NCI-H1694 (cell line): ENCODE measurements around the gene EPSTI1.
"Not testable (repeated sequence)": the region's sequence is repeated elsewhere in the genome, so short reads cannot be mapped to it uniquely, and the experiment has no call there.

Experiments
- DNase-seq: peaks from one replicate; lab custom pipeline; 2025; lab: John Stamatoyannopoulos, UW

Gene EPSTI1

DNA sequence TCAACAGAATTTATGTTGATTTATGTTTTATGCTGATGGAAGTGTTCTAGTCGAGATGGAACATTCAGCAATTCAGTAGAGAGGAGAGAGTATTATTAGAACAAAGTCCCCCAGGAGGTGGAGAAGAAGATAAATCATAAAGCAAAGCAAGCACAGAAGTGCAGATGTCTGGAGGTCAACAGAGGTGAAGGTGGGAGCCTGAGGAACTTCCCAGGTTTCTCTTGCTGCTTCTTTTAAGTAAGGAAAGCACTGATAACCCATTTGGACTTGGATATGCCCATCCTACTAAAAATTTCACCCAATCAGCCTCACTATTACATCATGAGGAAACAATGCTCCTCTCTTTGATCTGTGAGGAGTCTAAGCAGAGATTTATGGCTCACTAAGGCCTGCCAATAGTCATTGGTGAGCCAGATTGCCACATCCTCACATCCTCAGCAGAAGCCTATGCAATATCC, 98.8 kb downstream of the EPSTI1 start:
- DNase-seq, result no peak

DNA sequence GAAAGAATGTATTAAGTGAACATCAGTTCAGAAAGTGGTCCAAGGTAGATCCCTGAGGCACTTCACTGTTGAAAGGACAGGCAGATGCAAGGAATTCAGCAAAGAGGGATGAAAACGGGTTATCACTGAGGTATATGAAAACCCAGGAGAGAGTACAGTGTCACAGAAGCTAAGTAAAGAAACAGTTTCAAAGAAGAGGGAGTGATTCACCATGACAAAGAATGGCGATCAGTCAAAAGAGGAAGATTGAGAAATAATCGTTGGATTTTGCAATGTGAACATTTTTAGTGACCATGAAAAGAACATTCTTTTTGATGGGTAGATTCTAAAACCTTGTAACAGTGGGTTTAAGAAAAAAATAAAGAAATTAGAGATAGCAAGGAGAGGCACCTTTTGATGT, 99.3 kb downstream of the EPSTI1 start:
- no peak for DNase-seq

DNA sequence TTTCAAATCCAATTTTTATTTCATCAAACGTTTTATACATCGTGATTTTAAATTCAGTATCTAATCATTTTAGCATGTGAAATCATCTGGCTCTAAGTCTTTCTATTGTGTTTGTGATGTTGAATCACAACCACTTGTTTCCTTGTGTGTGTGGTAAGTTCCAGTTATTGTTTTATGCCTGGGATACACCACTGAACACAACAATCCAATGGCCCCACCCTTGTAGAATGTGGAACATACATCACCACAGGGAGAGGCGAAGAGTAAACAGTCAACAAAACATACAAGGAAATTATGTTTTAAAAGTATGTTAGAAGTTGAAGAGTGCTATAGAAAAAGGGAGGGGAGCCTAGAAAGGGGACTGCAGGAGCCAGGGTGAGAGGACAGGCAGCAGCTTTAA, 100.5 kb downstream of the EPSTI1 start:
- DNase-seq, result no peak

DNA sequence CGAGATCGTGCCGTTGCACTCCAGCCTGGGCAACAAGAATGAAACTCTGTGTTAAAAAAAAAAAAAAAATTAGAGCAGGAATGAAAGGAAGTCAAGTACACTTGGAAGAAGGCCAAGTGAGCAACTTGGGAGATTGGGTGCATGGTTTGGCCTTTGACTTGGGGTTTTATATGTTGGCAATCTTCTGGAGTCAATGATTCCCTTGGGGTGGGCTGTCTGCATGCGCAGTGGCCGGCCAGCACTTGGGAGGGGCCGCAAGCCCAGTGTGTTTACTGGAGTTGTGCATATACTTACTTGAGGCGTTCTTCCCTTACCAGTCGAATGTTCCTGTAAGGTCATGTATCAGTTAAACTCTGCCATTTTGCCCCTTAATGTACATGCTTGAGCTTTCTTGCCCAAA, 106.7 kb downstream of the EPSTI1 start:
- DNase-seq, result no peak

DNA sequence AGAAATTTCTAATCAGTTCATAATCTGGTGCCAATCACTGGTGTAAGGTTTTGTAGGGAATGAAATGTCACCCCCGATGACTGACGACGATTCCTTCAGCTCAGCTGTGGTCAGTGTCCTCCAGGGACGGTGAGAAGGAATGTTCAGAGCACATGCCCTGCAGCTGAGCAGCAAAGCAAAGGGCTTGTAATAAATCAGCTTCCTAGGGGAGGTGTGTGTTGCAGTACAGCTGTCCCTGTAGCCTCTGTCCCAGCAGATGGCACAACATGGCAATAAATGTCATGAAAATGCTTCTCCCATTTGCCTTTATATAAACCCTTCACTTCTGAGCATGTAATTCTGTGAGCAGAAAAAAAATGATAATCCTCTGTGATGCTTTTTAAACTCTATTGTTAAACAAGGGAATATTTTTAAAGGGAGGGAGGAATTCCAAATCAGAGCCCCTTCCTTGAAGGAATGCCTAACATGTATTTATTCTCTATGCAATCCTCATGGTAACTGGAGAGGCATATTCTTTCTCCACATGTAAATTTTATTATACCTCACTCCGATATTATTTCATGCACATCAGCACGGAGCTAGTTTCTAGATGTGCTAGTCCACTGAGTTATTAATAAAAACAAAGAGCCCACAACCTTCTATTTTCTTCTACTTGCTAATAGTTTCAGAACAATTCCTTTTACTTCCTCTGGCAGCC, 108.1 kb downstream of the EPSTI1 start:
- peak; percentile 76 for DNase-seq

DNA sequence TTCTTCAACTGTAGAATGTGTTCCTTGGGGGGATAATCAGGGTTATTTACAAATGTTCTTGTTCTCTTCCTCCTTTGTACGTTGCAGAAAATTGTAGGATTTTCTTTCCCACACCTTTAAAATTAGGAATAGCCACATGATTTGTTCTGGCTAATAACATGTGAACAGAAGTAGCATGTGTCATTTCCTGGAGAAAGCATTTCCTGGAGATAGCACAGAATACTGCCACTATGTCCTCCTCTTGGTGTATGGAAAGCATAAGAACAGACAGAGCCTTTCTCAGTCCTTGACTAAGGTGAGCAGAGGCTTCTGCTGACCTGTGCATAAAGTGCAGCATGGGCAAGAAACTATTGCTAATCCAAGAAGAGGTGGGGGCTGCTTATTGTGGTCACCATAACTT, 108.9 kb downstream of the EPSTI1 start:
- DNase-seq, result no peak

DNA sequence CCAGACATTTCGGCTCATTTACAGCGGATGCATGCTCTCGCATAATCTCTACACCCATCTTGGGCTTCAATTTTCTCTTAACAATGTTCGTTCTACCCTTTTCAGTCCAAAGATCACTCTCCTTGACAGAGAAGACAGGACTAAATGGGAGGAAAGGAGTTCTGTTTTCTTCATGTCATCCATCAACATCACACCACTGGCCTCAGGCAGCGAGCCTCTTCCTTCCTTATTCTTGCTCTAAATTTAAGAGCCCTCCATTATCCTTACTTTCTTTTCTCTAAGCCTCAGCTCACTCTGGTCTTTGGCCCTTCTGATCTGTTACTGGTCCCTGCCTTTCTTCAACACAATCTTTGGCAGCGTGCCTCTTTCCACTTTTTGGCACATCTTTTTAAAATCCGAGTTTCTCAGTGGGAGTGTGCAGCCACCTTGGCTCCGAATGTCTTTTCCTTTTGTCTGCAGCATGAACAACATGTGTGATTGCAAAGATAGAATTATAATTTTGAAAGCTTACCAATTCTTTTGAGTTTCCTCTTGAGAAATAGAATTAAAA, 111.9 kb downstream of the EPSTI1 start:
- no peak for DNase-seq

DNA sequence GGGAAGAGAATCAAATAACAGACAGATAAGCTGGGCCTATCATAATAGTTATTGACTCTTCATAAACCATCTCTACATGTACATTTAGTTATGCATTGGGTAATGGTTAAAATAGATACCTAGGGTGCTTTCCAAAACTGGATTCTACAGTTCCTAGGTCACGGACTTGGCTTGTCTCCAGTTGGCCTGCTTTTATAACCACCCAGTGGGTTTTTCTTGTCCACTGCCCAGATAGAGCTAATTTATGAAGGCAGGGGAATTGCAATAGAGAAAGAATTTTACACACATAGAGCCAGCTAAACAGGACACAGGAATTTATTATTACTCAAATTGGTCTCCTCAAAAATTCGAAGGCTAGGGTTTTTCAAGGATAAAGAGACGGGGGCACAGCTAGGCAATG, 113.3 kb downstream of the EPSTI1 start:
- no peak for DNase-seq

DNA sequence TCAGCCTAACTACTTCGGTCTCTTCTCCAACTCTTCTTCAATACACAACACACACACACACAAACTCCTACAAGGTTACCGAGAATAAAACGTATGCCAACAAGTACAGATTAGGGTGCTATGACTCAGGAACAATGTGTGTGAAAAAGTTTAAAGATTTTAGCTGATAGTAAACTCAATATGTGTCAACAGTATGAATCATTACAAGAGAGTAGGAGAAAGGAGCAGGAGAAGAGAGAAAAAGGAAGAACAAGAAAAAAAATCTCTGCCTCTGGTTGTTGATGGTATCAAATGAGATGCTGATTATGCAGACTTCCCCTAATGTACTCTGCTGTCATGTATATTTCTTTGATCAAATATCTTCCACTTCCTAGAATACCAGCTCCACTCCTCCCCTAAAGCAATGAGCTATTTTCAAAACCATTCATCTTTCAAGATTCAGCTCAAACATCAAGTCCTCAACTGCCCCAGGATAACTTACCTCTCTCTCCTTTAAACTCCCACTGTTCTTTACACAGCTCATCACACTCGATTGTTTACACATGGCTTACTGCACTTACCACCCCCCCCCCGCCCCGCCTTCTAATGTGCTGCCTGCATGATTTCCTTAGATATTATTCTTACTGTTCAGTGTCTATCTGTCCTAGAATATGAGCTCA, 115.0 kb downstream of the EPSTI1 start:
- DNase-seq, result no peak

DNA sequence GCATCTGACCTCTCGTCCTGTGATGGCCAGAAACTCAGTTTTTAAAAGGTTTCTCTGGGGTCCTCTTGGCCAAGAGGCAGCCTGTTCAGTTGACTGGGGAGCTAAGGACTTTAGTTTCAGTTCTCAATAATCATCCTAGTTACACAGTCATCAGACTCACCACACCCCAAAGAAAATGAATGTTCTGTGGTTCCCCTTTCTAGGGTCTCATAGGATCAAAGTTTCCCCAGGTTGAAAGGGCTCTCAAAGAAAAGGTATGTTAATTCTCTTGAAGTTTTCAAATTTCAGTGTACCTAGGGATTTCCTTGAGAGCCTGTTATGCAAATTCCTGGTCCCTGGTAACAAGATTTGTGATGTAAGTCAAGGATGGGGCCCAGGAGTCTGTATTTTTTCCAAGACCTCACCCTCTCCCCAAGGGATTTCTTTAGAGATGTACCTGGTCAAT, 115.7 kb downstream of the EPSTI1 start:
- DNase-seq, result no peak

DNA sequence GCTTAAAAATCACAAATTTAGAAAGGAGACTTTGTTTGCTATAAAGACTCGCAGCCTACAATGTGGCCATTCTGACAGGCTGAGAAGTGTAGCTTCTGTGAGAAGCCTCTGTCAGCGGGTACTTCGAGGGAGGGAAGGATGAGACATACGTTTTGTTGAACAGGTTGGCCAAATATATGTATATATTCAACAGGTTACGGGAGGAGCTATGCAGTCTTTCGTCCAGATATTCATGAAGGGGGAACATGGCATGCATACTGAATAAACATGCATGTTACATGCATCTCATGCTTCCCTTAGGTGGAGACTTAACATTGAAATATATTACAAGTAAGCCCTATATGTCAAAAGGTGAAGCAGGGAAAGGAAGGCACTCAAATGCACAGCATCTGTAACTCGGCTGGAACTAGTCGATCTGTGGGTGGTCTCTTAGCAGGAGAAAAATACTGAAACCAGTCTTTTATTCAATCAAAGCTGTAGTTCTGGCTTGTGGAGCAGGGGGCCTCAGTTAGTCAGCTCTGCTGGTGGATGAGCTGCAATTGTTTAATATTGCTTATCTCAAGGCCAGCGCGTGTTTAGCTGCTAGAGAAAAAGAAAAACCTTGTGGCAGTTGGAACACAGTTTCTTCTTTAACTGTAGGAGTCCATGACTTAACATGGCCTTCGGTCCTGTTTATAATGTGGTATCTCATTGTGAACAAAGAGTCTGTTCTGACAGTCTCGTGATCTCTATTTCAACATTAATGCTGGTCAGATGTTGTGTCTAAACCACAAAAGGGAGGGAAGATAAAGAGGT, 116.4 kb downstream of the EPSTI1 start:
- peak; percentile 4 for DNase-seq

DNA sequence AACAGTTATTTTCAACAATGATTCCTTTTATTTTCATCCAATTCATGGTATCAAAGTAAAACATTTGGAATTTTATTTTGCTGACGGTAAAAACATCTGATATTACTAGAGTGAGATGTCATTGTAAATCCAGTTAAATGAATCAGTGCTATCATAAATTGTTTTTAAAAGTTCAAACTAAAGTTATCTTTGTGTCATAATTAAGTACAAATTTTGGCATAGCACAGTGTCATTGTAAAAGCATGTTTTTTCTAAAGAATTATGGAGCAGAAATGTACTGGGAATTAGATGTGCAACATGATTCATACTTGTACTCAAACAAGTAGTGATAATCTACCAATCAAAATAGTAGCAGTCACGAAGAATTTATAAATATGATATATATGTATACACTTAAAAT, 117.8 kb downstream of the EPSTI1 start:
- no peak for DNase-seq

DNA sequence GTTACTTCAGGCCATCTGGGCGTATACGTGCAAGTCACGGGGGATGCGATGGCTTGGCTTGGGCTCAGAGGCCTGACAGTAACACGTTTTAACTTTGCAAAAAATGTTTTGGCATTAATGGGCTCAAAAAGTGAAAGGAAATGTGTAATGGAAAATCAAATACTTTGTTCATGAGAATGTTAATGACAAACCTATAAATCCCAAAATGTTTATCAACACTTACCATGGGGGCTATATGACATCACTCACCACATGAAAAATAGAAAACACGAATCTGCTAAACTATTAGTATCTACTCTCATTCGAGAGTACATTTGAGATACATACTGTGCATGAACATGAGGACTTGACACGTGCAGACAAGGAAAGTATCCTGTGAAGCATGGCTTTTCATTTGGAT, 119.0 kb downstream of the EPSTI1 start:
- no peak for DNase-seq

DNA sequence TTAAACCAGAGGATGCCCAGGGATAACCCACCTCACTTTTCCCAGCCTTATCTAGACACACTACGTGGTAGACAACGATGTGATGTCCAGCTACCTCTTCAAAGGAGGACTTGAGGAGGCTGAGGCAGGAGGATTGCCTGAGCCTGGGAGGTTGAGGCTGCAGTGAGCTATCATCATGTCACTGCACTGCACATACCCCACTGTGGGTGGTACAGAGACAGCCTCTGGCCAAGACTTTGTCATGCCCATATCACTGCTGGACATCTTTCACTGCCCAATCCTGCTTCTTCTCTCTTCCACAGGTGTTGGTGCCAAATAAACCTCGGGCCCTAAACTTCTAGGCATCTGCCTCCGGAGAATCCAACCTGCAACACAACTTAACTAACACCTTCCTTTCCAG, 124.8 kb downstream of the EPSTI1 start:
- no peak for DNase-seq

DNA sequence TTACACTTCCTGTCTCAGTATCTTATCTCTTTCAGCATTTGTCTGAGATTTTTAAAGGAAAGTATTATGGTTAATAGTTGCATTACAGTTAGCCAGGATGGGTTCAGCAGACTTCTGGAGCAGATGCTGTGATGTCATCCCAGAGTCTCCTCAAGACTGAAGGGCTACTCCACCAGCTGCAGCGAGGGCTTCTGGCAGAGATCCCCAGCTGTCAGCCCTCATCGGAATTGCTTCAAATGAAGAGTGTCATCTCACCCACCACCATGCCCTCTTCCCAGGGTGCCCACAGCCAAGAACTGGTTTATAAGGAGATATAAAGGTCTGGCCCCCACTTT, 126.3 kb downstream of the EPSTI1 start:
- no peak for DNase-seq

DNA sequence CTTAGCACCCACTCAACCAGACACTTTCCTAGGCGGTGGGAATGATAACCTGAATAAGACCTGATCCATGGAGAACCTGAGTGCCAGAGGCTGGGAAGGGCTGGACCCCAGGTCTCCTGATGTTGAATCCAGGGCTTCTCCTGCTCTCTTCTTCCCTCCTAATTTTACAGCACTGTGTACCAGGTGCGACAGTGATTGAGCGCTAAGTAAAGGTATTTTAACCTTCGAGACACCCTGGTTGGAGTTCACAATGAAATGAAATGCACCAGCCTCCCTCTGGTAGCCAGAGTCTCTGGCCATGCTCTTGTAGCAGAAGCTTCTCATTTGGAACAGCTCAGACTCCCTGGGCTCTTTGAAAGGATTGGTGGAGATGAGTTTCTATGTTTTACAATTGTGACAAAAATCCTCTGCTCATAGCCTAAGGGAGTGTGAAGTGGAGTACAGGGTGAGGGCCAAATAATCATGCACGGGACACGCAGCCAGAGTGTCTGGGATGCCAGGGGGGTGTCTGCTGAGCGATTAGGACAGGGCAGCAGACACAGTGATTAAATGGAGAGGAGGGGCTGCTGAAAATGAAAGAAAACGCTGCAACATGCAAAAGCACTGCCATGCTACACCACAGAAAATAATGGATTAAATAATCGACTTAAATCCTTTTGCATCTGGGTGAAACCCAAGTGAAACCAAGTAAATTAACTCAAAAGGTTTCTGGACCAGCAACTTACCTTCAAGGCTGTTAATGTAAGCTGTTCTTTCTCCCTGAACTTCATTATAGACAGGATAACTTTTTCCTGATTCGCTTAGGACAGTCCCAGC, 126.9 kb downstream of the EPSTI1 start:
- DNase-seq, result no peak

DNA sequence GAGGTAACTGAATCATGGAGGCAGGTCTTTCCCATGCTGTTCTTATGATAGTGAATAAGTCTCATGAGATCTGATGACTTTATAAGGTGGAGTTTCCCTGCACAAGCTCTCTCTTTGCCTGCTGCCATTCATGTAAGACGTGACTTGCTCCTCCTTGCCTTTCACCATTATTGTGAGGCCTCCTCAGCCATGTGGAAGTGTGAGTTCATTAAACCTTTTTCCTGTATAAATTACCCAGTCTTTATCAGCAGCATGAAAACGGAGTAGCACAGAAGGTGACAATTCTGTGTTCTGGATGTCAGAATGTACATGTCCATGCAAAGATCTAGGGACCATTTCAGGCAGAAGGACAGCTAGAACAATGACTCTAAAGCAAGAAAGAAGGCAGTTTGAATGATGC, 129.7 kb downstream of the EPSTI1 start:
- DNase-seq, result not testable (repeated sequence)

DNA sequence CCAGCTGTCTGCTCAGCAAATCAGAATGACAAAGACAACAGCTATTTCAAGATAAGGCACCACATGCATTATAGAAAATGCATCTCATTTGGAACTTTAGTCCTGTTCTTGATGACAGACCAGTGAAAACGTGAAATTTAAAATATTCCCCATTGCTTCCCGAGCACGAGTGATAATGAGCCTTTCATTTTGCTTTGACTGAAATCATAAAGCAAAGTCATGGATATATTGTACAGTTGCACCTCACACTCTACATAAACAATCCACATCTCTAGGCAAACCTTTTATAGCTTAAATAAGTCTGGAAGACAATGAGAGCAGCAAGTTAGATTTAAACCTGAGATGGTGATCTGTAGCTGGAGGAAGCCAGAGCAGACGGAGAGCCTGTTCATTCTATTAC, 131.6 kb downstream of the EPSTI1 start:
- DNase-seq, result no peak

DNA sequence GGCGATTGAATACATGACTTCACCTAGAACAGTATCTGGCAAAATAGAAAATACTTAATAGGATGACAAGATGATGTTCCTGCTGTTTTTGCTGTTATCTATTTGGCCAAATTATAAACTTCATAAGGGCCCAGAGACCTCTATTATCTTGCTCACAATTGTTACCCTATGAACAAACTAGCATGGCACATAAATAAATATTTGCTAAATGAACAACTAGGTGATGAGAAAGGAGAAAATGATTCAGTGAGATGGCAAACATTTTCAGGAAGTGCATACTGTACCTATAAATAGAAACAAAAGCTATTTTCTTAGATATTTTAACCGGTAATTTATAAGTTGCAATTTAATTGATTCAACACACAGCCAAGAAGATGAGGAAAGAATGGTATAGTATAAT, 132.3 kb downstream of the EPSTI1 start:
- DNase-seq, result no peak

DNA sequence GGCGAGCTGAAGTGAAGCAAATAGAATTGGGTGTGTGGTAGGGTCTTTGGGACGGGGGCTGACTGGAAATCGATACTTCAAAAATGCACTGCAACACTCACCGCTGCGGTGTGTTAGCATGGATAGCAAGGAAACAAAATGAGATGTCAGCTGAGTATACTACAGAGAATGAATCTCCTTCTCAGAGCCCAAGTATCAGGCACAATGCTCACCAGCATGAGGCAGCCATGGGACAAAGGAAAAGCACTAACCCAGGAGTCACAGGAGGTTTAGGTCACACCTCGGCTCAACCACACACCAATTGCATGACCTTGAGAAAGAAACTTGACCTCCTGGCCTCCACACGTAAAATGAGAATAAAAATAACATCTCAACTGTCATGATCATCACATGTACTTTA, 136.6 kb downstream of the EPSTI1 start:
- DNase-seq, result no peak

DNA sequence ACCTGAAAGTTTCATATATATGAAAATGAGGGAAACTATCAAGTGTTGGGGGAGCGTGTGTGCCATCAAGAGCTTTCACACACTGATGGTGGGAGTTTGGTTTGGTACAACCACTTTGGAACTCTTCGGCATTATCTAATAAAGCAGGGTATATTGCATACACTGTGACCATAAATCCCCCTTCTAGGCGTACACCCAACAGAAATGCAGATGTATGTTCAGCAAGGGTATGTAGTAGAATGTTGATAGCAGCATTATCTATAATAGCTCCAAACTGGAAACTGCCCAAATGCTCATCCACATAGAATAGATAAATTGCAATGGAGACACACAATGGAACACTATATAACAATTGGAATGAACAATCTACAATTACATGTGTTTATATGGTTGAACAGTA, 139.9 kb downstream of the EPSTI1 start:
- DNase-seq, result no peak

DNA sequence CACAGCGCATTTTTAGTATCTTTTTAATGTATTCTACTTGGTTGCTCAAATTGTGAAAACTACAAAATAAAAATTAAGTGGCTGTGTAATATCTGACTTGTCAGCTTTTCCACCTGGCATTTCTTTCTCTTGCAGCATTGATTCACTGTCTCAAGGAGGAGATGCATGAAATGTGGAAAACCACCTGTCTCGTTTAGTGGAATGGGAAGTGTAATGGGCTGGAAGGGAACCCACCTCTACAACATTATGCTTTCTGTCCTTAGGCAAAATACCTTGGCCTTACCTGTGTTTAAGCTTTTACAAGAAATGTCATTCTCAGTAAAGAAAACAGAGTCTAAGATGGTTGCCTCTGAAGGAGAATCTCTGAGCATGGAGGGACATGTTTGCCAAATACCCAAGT, 142.8 kb downstream of the EPSTI1 start:
- DNase-seq, result no peak
